ENCODE results near the gene UGT8. TPM values are rescaled to one million over a fixed set of nuclear protein-coding genes. Genes with fewer than 3 reads are reported as not detected.

The UGT8 gene
- total and polyA plus RNA-seq, 2 of the 8 experiments (the other 6 are each of a cell fraction or from before 2014, with no cell fraction given), result 16.9 to 26.9 TPM

DNA sequence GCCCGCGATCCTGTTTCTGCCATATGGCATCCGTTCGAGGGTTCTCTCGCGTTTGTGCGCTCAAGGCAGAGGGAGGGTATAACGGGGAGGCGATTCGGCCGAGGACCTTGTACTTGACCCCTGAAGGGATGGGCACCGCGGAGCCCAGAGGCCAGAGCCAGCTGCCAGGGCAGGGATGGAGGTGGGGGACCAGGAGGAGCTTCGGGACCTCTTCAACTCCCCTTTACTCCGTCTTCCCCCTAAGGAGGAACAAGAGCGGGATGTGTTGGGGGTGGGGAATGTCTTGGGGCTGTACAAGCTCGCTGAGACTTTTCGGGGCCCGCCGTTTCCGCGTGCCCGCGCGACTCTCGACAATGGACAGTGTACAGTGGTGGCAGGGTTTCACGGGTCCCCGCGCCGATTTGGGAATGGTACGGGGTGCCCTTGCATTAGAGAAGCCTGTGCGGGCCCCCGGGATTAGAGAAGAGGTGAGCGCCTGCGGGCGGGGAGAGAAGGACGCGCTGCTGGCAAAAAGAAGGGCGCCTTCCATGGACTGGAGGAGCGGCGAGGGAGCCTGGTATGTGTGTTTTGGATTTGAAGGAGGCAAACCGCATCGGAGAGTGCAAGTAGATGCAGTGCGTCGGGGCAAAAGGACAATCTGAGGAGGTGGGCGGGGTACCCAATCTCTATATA lies 760 bp downstream of the UGT8 start (continued):
- TF ChIP-seq USF2 (IDR thresholded peaks at IDR 0.05; ENCODE audit: low read length) (no peak), BCL11A (IDR thresholded peaks at IDR 0.05; ENCODE audit: low read depth in 2 of 2, low read length in 2 of 2) (no peak), SAP30 (IDR thresholded peaks at IDR 0.05; ENCODE audit: insufficient read depth, insufficient replicate concordance, low read length) (no peak), CTCF (IDR thresholded peaks at IDR 0.05; ENCODE audit: control extremely low read depth in 1 of 3, insufficient read depth in 1 of 3, low read depth in 1 of 3, low read length in 3 of 3) (peak in 1 of 3 experiments; percentile 1; a peak in 1 of 4 replicates), SUZ12 (IDR thresholded peaks at IDR 0.05; ENCODE audit: low read length) (peak; percentile 43; the same call in 1 of the 2 replicates), NANOG (IDR thresholded peaks at IDR 0.05; ENCODE audit: insufficient read depth, low read depth, low read length, poor library complexity, severe bottlenecking) (no peak), MAFK (IDR thresholded peaks at IDR 0.05; ENCODE audit: low read depth, low read length) (no peak), ATF2 (IDR thresholded peaks at IDR 0.05; ENCODE audit: low read length) (no peak), EZH2 (IDR thresholded peaks at IDR 0.05; ENCODE audit: low read depth, low read length, severe bottlenecking) (peak; percentile 37), SIN3A (conservative IDR thresholded peaks at IDR 0.05 in 1 of 2, IDR thresholded peaks at IDR 0.05 in 1 of 2; ENCODE audit: low read depth in 1 of 2, low read length in 2 of 2) (peak; percentile 34 to 73; a peak in 1 of 4 replicates), POLR2AphosphoS5 (IDR thresholded peaks at IDR 0.05; ENCODE audit: low read depth, low read length) (no peak), RBBP5 (IDR thresholded peaks at IDR 0.05; ENCODE audit: borderline replicate concordance, low read depth, low read length) (peak; percentile 97), GTF2F1 (IDR thresholded peaks at IDR 0.05; ENCODE audit: borderline replicate concordance, low read depth, low read length) (no peak)

Data from H1 (cell line).